ENCODE data around the gene PPFIA3. TPM values are rescaled to one million over a fixed set of nuclear protein-coding genes. Genes with fewer than 3 reads are reported as not detected.

PPFIA3 gene
- total RNA-seq, 1 experiment from 2014 or later: 19.1 TPM

DNA sequence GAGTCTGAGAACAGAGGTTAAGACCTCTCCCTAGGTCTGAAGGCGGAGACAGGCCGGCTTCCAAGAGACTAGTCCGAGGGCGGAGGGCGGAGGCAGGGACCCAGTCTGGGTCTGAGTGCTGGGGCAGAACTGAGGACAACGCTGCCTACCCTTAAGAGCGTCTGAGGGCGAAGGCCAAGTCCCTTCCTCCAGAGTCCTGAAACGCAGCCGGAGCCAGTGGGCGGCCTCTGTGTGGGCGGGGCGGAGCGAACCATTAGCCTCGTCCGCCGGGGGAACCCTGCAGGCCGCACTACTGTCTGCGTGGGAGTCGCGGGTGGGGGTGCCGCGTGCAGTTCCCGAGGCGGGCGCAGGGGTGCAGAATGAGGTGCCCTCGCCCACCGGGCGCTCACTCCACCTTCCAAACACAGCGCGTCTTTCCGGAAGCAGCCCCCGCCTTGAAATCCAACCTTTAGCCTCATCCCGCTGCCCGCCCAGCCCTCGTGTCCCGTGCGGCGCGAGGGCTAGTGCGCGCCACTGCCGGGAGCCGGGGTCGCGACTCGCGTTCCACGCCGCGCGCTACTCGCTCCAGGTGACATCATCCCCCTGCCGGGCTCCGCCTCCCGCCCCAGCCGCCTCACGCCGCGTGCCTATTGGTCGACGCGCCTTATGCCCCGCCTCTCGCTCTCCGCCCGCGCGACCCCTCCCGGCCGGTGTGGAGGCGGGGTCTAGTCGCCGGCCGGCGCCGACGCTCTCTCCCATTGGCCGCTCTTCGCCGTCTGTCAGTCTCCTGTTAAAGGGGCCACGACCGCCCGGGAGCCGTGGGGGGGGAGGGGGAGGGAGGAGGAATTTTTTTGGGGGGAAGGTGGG lies 556 bp upstream of the PPFIA3 start, which contains the start of gene C19orf73:
Gene C19orf73, minus strand, starts transcription at position 579 of the 846 bp plus-strand sequence. Its CDS starts 121 bp downstream, at position 458.
- Histone ChIP-seq H3K4me2 (ENCODE audit: insufficient read depth, insufficient read length, low read length) (peak within 1 kb of the TSS; percentile 43), H2BK15ac (ENCODE audit: low read depth, low read length) (no peak within 1 kb of the TSS), H2BK5ac (ENCODE audit: insufficient read length, low read length) (no peak within 1 kb of the TSS), H3K79me2 (ENCODE audit: insufficient read depth, low read length) (no peaks in the 10 kb centered on the region), H3K79me1 (ENCODE audit: insufficient read depth, low read depth, low read length, poor library complexity, severe bottlenecking) (no peaks in the 10 kb centered on the region), H4K20me1 (ENCODE audit: control insufficient read depth, insufficient read depth, insufficient read length) (no peaks in the 10 kb centered on the region), H3K9ac (ENCODE audit: extremely low read depth, insufficient read length, low read length) (no peak within 1 kb of the TSS), H2BK20ac (ENCODE audit: low read depth, low read length, poor library complexity, severe bottlenecking) (no peak within 1 kb of the TSS), H3K23me2 (ENCODE audit: insufficient read length, low read depth, low read length, poor library complexity, severe bottlenecking) (peaks cover 4% of the 10 kb centered on the region), H3T11ph (ENCODE audit: low read length) (no peak within 1 kb of the TSS), H3K23ac (ENCODE audit: insufficient read length, low read depth, low read length) (no peak within 1 kb of the TSS), H2AK5ac (ENCODE audit: insufficient read length, low read length) (no peak within 1 kb of the TSS), H2BK120ac (ENCODE audit: low read depth, low read length, poor library complexity, severe bottlenecking) (no peak within 1 kb of the TSS), H3K27me3 (ENCODE audit: insufficient read depth, low read length) (peaks cover 9% of the 10 kb centered on the region; the same call in 1 of the 2 replicates), H3K4ac (ENCODE audit: low read depth, low read length) (no peak within 1 kb of the TSS), H2BK12ac (ENCODE audit: insufficient read length, low read depth, low read length) (no peak within 1 kb of the TSS), H2AFZ (ENCODE audit: low read length) (no peak within 1 kb of the TSS), H3K14ac (ENCODE audit: insufficient read depth, low read length) (peak within 1 kb of the TSS; percentile 74; the same call in 1 of the 2 replicates), H4K8ac (replicated peaks; ENCODE audit: insufficient read length, low read depth, low read length) (no peak within 1 kb of the TSS), H3K9me3 (ENCODE audit: control insufficient read depth, low read depth, low read length) (no peaks in the 10 kb centered on the region), H3K56ac (ENCODE audit: insufficient read length, low read depth, low read length) (no peak within 1 kb of the TSS), H3K18ac (ENCODE audit: insufficient read length, low read depth, low read length) (peak within 1 kb of the TSS; percentile 59), H4K91ac (ENCODE audit: insufficient read length, low read depth, low read length) (no peak within 1 kb of the TSS), H4K5ac (ENCODE audit: insufficient read length, low read depth, low read length) (no peak within 1 kb of the TSS), H3K27ac (ENCODE audit: insufficient read length, low read depth, low read length) (no peak within 1 kb of the TSS), H3K4me1 (ENCODE audit: insufficient read depth, low read length) (peaks cover 3% of the 10 kb centered on the region; the same call in 1 of the 2 replicates)
- H3K27me3 Mint-ChIP-seq (ENCODE audit: low read depth): peaks cover 40% of the 10 kb centered on the region
- WGBS (ENCODE audit: extremely low coverage, insufficient read length, low lambda C conversion rate): no CpG with 5 or more reads among the region's 85 CpGs
- peak within 1 kb of the TSS in 2 of 3 experiments; percentile 73 to 78; a peak in 3 of 7 replicates for H3K27ac Mint-ChIP-seq
- H3K9me3 Mint-ChIP-seq: no peaks in the 10 kb centered on the region; a peak in 1 of 5 replicates
- H3K36me3 Mint-ChIP-seq (ENCODE audit: insufficient read depth in 1 of 3, low read depth in 3 of 3): peaks cover 0 to 4% (median 0%) of the 10 kb centered on the region in 3 experiments; a peak in 1 of 7 replicates
- TF ChIP-seq, protein P1, sequence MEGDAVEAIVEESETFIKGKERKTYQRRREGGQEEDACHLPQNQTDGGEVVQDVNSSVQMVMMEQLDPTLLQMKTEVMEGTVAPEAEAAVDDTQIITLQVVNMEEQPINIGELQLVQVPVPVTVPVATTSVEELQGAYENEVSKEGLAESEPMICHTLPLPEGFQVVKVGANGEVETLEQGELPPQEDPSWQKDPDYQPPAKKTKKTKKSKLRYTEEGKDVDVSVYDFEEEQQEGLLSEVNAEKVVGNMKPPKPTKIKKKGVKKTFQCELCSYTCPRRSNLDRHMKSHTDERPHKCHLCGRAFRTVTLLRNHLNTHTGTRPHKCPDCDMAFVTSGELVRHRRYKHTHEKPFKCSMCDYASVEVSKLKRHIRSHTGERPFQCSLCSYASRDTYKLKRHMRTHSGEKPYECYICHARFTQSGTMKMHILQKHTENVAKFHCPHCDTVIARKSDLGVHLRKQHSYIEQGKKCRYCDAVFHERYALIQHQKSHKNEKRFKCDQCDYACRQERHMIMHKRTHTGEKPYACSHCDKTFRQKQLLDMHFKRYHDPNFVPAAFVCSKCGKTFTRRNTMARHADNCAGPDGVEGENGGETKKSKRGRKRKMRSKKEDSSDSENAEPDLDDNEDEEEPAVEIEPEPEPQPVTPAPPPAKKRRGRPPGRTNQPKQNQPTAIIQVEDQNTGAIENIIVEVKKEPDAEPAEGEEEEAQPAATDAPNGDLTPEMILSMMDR (conservative IDR thresholded peaks at IDR 0.05): no peak; the same call in 2 of the 3 replicates
- peak within 1 kb of the TSS; percentile 66 to 85 for H3K4me3 Mint-ChIP-seq
- H3K4me1 Mint-ChIP-seq: peaks cover 20 to 27% of the 10 kb centered on the region in 2 experiments
- DNase-seq: peak; percentile 90
